GM23248 (cell line): ENCODE measurements around the gene NSA2.

Experiments used
- EZH2 ChIP-seq: fragments of 200-600 bp; sonication (generic); IDR thresholded peaks from 2 replicates; pipeline ENCODE4 v1.6.1; 2018; ENCODE audit warnings: antibody characterized with exemption, mild to moderate bottlenecking; ENCODE audit not compliant: insufficient read depth, poor library complexity, severe bottlenecking
- EZH2phosphoT487 ChIP-seq: fragments of 200-600 bp; sonication (generic); IDR thresholded peaks from 2 replicates; pipeline ENCODE4 v1.6.1; 2018; ENCODE audit warnings: antibody characterized with exemption, moderate library complexity, mild to moderate bottlenecking, low read depth; ENCODE audit not compliant: insufficient read depth

DNA sequence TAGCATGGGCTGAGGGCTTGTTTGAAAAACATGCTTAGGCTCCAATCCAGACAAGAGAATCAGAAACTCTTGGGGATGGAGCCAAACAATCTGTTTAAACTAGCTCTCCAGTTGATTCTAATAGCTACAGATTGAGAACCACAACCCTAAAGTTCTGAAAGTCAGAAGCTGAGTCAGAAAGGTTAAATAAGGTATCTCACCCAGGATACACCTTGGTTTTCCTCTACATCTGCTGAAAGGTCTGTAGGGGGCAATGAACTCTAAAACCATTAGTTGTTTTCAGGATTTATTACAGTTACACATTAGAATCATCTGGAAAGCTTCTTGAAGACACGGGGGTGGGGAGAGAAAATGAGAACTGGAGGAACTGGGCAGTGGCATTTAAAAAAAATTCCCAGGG is 5.8 kb upstream of the NSA2 start:
- TF ChIP-seq EZH2 (no peak), EZH2phosphoT487 (no peak)
